M059J (cell line): ENCODE measurements around the gene OR4A47. TPM values are rescaled to one million over a fixed set of nuclear protein-coding genes. Genes with fewer than 3 reads are reported as not detected.
"Not testable (repeated sequence)": the region's sequence is repeated elsewhere in the genome, so short reads cannot be mapped to it uniquely, and the experiment has no call there.

ENCODE experiments used
- DNase-seq: peaks from one replicate; pipeline ENCODE4 v3.0.0-alpha.2; 2012; ENCODE audit warnings: low read depth
- total RNA-seq: library from RNA; depleted of rRNA; stranded (reverse); fragments of >200 nt; shearing (Covaris generic); gene quantifications from 2 replicates; pipeline ENCODE4 v1.2.3, GENCODE V29; 2014; rRNA removed

OR4A47 gene, protein sequence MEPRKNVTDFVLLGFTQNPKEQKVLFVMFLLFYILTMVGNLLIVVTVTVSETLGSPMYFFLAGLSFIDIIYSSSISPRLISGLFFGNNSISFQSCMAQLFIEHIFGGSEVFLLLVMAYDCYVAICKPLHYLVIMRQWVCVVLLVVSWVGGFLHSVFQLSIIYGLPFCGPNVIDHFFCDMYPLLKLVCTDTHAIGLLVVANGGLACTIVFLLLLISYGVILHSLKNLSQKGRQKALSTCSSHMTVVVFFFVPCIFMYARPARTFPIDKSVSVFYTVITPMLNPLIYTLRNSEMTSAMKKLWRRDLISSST
- total RNA-seq, result not detected in 2 replicates

DNA sequence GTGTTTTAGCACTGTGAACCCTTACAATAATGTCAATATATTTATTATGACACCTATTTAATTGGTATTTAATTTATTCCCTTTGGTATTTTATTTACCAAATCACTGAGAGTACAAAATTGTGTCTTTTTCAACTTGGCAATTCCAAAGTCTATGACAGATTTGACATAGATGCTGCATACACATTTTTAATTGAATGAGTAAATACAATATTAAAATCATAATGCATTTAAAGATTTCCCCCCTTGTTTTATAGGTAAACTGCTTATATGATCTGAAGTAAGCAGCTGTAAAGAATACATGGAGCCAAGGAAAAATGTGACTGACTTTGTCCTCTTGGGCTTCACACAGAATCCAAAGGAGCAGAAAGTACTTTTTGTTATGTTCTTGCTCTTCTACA, at the start of gene OR4A47:
OR4A47 (plus strand) TSS at position 301 of the 400 bp plus-strand sequence; CDS start at position 301, 0 bp downstream.
- not testable (repeated sequence) for DNase-seq

DNA sequence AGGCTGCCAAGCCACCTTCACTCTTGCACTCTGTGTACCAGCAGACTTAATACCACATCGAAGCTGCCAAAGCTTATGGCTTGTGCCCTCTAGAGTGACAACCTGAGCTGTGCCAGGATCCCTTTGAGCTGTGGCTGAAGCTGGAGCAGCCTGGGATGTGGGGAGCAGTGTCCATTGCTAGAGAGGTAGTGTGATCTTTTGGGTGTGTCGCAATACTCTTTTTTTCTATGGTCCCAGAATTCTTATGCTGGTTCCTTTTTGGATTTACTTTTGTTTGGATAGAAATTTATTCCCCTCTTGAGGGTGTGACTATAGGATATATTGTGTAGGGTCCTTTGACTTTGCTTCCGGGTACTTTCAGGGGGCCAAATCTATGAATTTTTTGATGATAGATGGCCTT, 32.7 kb upstream of the OR4A47 start:
- DNase-seq, result not testable (repeated sequence)

DNA sequence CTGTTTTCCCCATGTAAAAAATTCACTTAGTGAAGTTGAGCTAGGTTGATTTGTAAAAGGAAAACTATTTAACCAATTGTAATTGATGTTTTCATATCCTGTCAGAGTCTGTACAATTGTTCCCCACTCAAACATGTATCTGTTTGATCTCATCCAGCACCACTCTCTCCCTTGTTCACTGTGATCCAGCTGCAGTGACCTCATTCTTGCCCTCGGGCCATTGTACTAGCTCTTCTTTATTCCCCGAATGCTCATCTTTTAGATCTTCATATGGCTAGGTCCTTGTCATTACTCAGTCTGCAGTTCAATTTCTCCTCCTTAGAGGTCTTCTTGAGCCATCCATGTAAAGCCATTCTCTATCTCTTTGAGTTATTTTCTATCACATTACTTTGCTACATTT, 14.6 kb upstream of the OR4A47 start:
- DNase-seq, result peak; percentile 4

DNA sequence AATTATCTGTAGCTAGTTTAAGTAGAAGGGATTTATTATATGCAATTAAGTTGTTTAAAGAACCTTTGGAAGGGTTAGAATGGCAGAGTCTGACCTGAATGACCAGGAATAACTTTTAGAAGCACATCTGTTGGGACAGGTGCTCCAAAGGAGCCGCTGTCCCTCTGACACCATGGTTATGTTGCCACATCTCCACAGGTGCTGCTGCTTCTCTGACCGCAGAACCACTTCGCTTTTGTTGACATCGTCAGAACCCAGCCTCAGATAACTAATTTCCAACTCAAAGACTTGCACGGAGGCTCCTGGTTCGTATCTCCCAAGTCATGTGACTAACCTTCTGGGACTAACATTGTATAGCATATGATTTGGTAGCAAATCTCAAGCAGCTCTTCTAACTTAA, 13.9 kb upstream of the OR4A47 start:
- not testable (repeated sequence) for DNase-seq

DNA sequence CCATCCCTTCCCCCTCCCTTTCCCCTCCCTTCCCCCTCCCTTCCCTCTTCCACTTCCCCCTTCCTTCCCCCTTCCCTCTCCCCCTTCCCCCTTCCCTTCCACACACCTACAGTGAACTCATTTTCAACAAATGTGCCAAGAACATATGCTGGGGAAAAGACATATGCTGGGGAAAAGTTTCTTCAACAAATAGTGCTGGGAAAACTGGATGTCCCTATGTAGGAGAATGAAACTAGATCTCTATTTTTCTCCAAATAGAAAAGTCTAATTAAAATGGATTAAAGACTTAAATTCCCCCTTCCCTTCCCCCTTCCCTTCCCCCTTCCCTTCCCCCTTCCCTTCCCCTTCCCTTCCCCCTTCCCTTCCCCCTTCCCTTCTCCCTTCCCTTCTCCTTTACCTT, 17.6 kb downstream of the OR4A47 start:
- not testable (repeated sequence) for DNase-seq

DNA sequence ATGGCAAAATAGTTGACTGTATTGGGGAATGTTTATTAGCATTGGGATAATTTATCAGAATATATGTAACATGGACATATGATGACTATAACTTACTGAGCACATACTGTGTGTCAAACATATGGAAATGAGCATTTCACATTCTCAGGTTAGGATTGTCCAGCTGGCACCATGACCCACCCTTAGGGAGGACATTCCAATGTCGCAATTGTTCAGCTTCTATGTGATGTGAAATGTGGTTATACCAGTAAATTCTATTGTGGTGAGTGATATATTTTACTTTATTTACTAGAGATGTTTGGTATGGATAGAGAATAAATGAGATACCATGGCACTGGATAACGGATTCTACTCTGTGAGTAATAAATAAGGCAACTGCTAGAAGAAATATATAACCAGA, 50.4 kb downstream of the OR4A47 start:
- DNase-seq, result no peak

Other genes starting within 250 kb of the OR4A47 start
- gene OR4X2, start 243.7 kb upstream of the OR4A47 start, total RNA-seq, result not detected in 2 replicates
- gene OR4X1, start 224.9 kb upstream of the OR4A47 start, total RNA-seq, result not detected in 2 replicates
- not detected in 2 replicates for gene OR4S1, start 182.6 kb upstream of the OR4A47 start, total RNA-seq
- gene OR4C3, start 163.9 kb upstream of the OR4A47 start, total RNA-seq, result not detected in 2 replicates
- not detected in 2 replicates for gene OR4C5, start 122.3 kb upstream of the OR4A47 start, total RNA-seq